Muscle of leg (tissue), 11 donors: Measurements from ENCODE around the gene MYO10. TPM values are rescaled to one million over a fixed set of nuclear protein-coding genes. Genes with fewer than 3 reads are reported as not detected.

Experiments
- DNase-seq: peaks from one replicate; pipeline ENCODE4 v3.0.0; 2013
- H3K27ac ChIP-seq: one replicate; pipeline ENCODE4 v1.5.1; 2013; ENCODE audit warnings: mild to moderate bottlenecking, low read length, control low read depth
- H3K27me3 ChIP-seq: one replicate; pipeline ENCODE4 v1.6.1; 2013; ENCODE audit warnings: low read length; ENCODE audit not compliant: control insufficient read depth, insufficient read depth
- H3K36me3 ChIP-seq: one replicate; pipeline ENCODE4 v1.6.1; 2013; ENCODE audit warnings: low read length; ENCODE audit not compliant: control insufficient read depth, insufficient read depth
- H3K4me1 ChIP-seq: one replicate; pipeline ENCODE4 v1.6.1; 2013; ENCODE audit warnings: low read length; ENCODE audit not compliant: control insufficient read depth, insufficient read depth
- H3K4me3 ChIP-seq: one replicate; pipeline ENCODE4 v1.5.1; 2013; ENCODE audit warnings: low read length, control low read depth
- H3K9me3 ChIP-seq: replicated peaks from 2 replicates; pipeline ENCODE4 v1.6.1; 2013; ENCODE audit warnings: low read depth, low read length; ENCODE audit not compliant: control insufficient read depth
- WGBS: methylation state at CpG from one replicate; pipeline ENCODE4 v1.1.5; 2013; ENCODE audit warnings: missing lambda C conversion rate; ENCODE audit not compliant: insufficient coverage; 5-methylcytosine and 5-hydroxymethylcytosine counted together
- polyA plus RNA-seq, 8 donors: library from polyadenylated mRNA; unstranded; fragments of 120-200 nt; gene quantifications; one replicate each; pipeline versions ENCODE4 v1.2.1 to v1.2.3, GENCODE V29; 2013; ENCODE audit warnings: inconsistent platforms in 1 of 8, low replicate concordance in 1 of 8; ENCODE audit not compliant: insufficient read length in 8 of 8, insufficient read depth in 1 of 8
- total RNA-seq: library from RNA; stranded (reverse); fragments of 120-200 nt; gene quantifications from one replicate; pipeline ENCODE4 v1.2.4, GENCODE V29; 2013

Gene MYO10
- total and polyA plus RNA-seq, 9 donors: 16.6 to 35.4 (median 30.0) TPM

GRCh38 chr5:16617274-16617968 lies 318.7 kb downstream of the MYO10 start:
- Histone ChIP-seq H3K9me3 (no peaks in the 10 kb centered on the region), H3K27ac (no peak overlapping the region), H3K4me1 (peaks cover 8% of the 10 kb centered on the region), H3K27me3 (peaks cover 26% of the 10 kb centered on the region), H3K36me3 (no peaks in the 10 kb centered on the region), H3K4me3 (peak overlapping the region; percentile 34)
- DNase-seq: no peak
- 24% methylated on average over 22 of the region's 27 CpGs for WGBS

- Histone ChIP-seq H3K36me3 (no peaks in the 10 kb centered on the region), H3K27me3 (peaks cover 26% of the 10 kb centered on the region), H3K9me3 (no peaks in the 10 kb centered on the region), H3K4me1 (peaks cover 8% of the 10 kb centered on the region), H3K27ac (no peak within 1 kb of the TSS), H3K4me3 (peak within 1 kb of the TSS; percentile 34)
- WGBS: under 1% methylated on average over 81 of the region's 86 CpGs
- peak; percentile 50 for DNase-seq
Observed at GRCh38 chr5:16616536-16617273, 319.4 kb downstream of the MYO10 start, which contains the start of gene RETREG1. TSS of gene RETREG1 (minus strand) at chr5:16616997. CDS start at chr5:16616971, 26 bp downstream.

GRCh38 chr5:16615741-16616535 lies 320.1 kb downstream of the MYO10 start:
- H3K4me1 ChIP-seq: peaks cover 8% of the 10 kb centered on the region
- H3K36me3 ChIP-seq: no peaks in the 10 kb centered on the region
- peaks cover 26% of the 10 kb centered on the region for H3K27me3 ChIP-seq
- 21% methylated on average over 24 of the region's 31 CpGs for WGBS
- H3K9me3 ChIP-seq: no peaks in the 10 kb centered on the region
- peak overlapping the region; percentile 34 for H3K4me3 ChIP-seq
- DNase-seq: no peak
- no peak overlapping the region for H3K27ac ChIP-seq

- no CpG with 5 or more reads among the region's 2 CpGs for WGBS
- DNase-seq: no peak
Observed at GRCh38 chr5:16612007-16612406, 324.1 kb downstream of the MYO10 start.

More at GRCh38 chr5:16612007-16612406, 324.1 kb downstream of the MYO10 start:
- Histone ChIP-seq H3K27me3 (peaks cover 9% of the 10 kb centered on the region), H3K36me3 (no peaks in the 10 kb centered on the region), H3K27ac (no peak overlapping the region), H3K9me3 (no peaks in the 10 kb centered on the region), H3K4me3 (no peak overlapping the region), H3K4me1 (peaks cover 6% of the 10 kb centered on the region)
